H1 (cell line): ENCODE results near the gene B4GALNT3. TPM values are rescaled to one million over a fixed set of nuclear protein-coding genes. Genes with fewer than 3 reads are reported as not detected.

ENCODE experiments used
- CTCF ChIA-PET: fragments of 300-600 bp; sonication (Branson Sonifier 250); formaldehyde crosslinking; loops from one replicate; lab custom pipeline; 2021; ENCODE audit not compliant: partially characterized antibody; lab: Charles Lee
- POLR2A ChIA-PET: fragments of 300-600 bp; sonication (Branson Sonifier 250); formaldehyde crosslinking; loops from one replicate; lab custom pipeline; 2021; ENCODE audit warnings: inconsistent platforms; ENCODE audit not compliant: partially characterized antibody; lab: Charles Lee
- DNase-seq, 2 experiments: peaks; one replicate each; pipeline versions ENCODE4 v3.0.0 to v3.0.0-alpha.2; 2010 to 2022; ENCODE audit warnings: low spot score in 2 of 2, low read depth in 1 of 2, mixed read lengths in 1 of 2
- FAIRE-seq: peaks from 2 replicates; lab custom pipeline; 2011; peaks lifted over from hg19 to GRCh38; lab: Jason Lieb, UNC
- H2AFZ ChIP-seq: 2 replicates; pipeline ENCODE4 v1.8.1; 2012; ENCODE audit warnings: low read length, inconsistent platforms
- H2AK5ac ChIP-seq: 2 replicates; pipeline ENCODE4 v1.6.1; 2013; ENCODE audit warnings: low read depth, low read length
- H2BK120ac ChIP-seq: replicated peaks from 2 replicates; pipeline ENCODE3; 2013; ENCODE audit warnings: low read depth, low read length, inconsistent platforms
- H2BK12ac ChIP-seq: 2 replicates; pipeline ENCODE4 v1.6.1; 2013; ENCODE audit warnings: low read depth, low read length
- H2BK15ac ChIP-seq: 2 replicates; pipeline ENCODE4 v1.6.1; 2013; ENCODE audit warnings: low read length
- H2BK20ac ChIP-seq: 2 replicates; pipeline ENCODE4 v1.6.1; 2013; ENCODE audit warnings: low read length
- H2BK5ac ChIP-seq: 2 replicates; pipeline ENCODE4 v1.6.1; 2013; ENCODE audit warnings: low read depth, low read length
- H3K14ac ChIP-seq: 2 replicates; pipeline ENCODE4 v1.6.1; 2013; ENCODE audit warnings: inconsistent platforms; ENCODE audit not compliant: insufficient read length
- H3K18ac ChIP-seq: 2 replicates; pipeline ENCODE4 v1.6.1; 2013; ENCODE audit warnings: low read length; ENCODE audit errors: extremely low read depth
- H3K23ac ChIP-seq: 2 replicates; pipeline ENCODE4 v1.6.1; 2013; ENCODE audit warnings: inconsistent platforms; ENCODE audit not compliant: insufficient read length
- H3K23me2 ChIP-seq: 2 replicates; pipeline ENCODE4 v1.6.1; 2013; ENCODE audit warnings: low read depth, low read length
- H3K27ac ChIP-seq: 2 replicates; pipeline ENCODE4 v1.6.1; 2011; ENCODE audit warnings: low read depth, low read length, inconsistent platforms
- H3K27me3 ChIP-seq, 4 experiments: replicated peaks in 1 of 4; 1 replicate in 1 of 4; 2 replicates in 3 of 4; pipeline versions ENCODE4 v1.6.1 to v1.8.1; 2011 to 2013; ENCODE audit warnings: low read length in 3 of 4, mild to moderate bottlenecking in 3 of 4, inconsistent platforms in 2 of 4, mixed read lengths in 2 of 4, moderate library complexity in 1 of 4; ENCODE audit not compliant: control insufficient read depth in 3 of 4, insufficient read depth in 3 of 4; ENCODE audit errors: extremely low read depth in 1 of 4
- H3K36me3 ChIP-seq, 4 experiments: 2 replicates each; pipeline versions ENCODE4 v1.6.1 to v1.8.1; 2011 to 2013; ENCODE audit warnings: mild to moderate bottlenecking in 4 of 4, low read length in 3 of 4, moderate library complexity in 2 of 4, control low read depth in 1 of 4, inconsistent platforms in 1 of 4; ENCODE audit not compliant: insufficient read depth in 4 of 4, control insufficient read depth in 2 of 4
- H3K4ac ChIP-seq: replicated peaks from 2 replicates; pipeline ENCODE3; 2013; ENCODE audit warnings: low read length, low read depth, mixed read lengths, inconsistent platforms; ENCODE audit not compliant: insufficient read length
- H3K4me1 ChIP-seq, 4 experiments: replicated peaks in 1 of 4; 1 replicate in 1 of 4; 2 replicates in 3 of 4; pipeline versions ENCODE4 v1.6.1 to v1.8.1; 2011 to 2013; ENCODE audit warnings: low read length in 3 of 4, inconsistent platforms in 2 of 4, mixed read lengths in 1 of 4; ENCODE audit not compliant: insufficient read depth in 4 of 4, control insufficient read depth in 3 of 4
- H3K4me2 ChIP-seq, 2 experiments: 2 replicates each; pipeline versions ENCODE4 v1.6.1 to v1.8.1; 2011 to 2013; ENCODE audit warnings: low read depth in 2 of 2, low read length in 2 of 2, control low read depth in 1 of 2, inconsistent platforms in 1 of 2, mild to moderate bottlenecking in 1 of 2; ENCODE audit not compliant: insufficient read depth in 1 of 2
- H3K4me3 ChIP-seq, 4 experiments: fragments of 200-600, 300-600 bp in 1 of 4; sonication (generic), shearing (Covaris generic), sonication (Bioruptor Twin) in 1 of 4; 2 replicates each; pipeline versions ENCODE4 v1.5.1 to v1.8.1; 2011 to 2016; ENCODE audit warnings: low read length in 4 of 4, low read depth in 3 of 4, control low read depth in 2 of 4, inconsistent platforms in 2 of 4, mild to moderate bottlenecking in 2 of 4, mixed read lengths in 1 of 4, moderate library complexity in 1 of 4; ENCODE audit not compliant: insufficient read depth in 2 of 4; ENCODE audit errors: extremely low read depth in 1 of 4
- H3K56ac ChIP-seq: replicated peaks from 2 replicates; pipeline ENCODE3; 2013; ENCODE audit warnings: low read depth, mild to moderate bottlenecking, mixed read lengths, low read length, inconsistent platforms; ENCODE audit not compliant: insufficient read length
- H3K79me1 ChIP-seq: 2 replicates; pipeline ENCODE4 v1.6.1; 2013; ENCODE audit warnings: low read depth, low read length, control low read depth
- H3K79me2 ChIP-seq, 2 experiments: 2 replicates each; pipeline versions ENCODE4 v1.6.1 to v1.8.1; 2012 to 2013; ENCODE audit warnings: low read length in 2 of 2, mild to moderate bottlenecking in 2 of 2, inconsistent platforms in 1 of 2; ENCODE audit not compliant: insufficient read depth in 2 of 2, control insufficient read depth in 1 of 2
- H3K9ac ChIP-seq, 4 experiments: replicated peaks in 1 of 4; 1 replicate in 1 of 4; 2 replicates in 3 of 4; pipeline versions ENCODE4 v1.6.1 to v1.8.1; 2011 to 2013; ENCODE audit warnings: low read depth in 3 of 4, low read length in 3 of 4, control low read depth in 2 of 4, mild to moderate bottlenecking in 2 of 4, moderate library complexity in 2 of 4, inconsistent platforms in 1 of 4; ENCODE audit errors: extremely low read depth in 1 of 4
- H3K9me3 ChIP-seq, 2 experiments: 2 replicates each; pipeline versions ENCODE4 v1.6.1 to v1.8.1; 2012 to 2013; ENCODE audit warnings: mild to moderate bottlenecking in 2 of 2, moderate library complexity in 2 of 2, control low read depth in 1 of 2, inconsistent platforms in 1 of 2, low read depth in 1 of 2, low read length in 1 of 2, mixed read lengths in 1 of 2; ENCODE audit not compliant: insufficient read depth in 2 of 2
- H4K20me1 ChIP-seq, 2 experiments: replicated peaks in 1 of 2; 2 replicates each; pipeline versions ENCODE3 to v1.8.1; 2011 to 2013; ENCODE audit warnings: inconsistent platforms in 2 of 2, low read length in 2 of 2, mild to moderate bottlenecking in 1 of 2; ENCODE audit not compliant: insufficient read depth in 2 of 2, control insufficient read depth in 1 of 2
- H4K5ac ChIP-seq: 2 replicates; pipeline ENCODE4 v1.6.1; 2013; ENCODE audit warnings: low read length, low read depth, mixed read lengths, inconsistent platforms; ENCODE audit not compliant: insufficient read length
- H4K8ac ChIP-seq: 2 replicates; pipeline ENCODE4 v1.8.0; 2013; ENCODE audit warnings: mild to moderate bottlenecking, moderate library complexity, low read length, inconsistent platforms; ENCODE audit not compliant: insufficient read depth; ENCODE audit errors: extremely low read depth
- H4K91ac ChIP-seq: replicated peaks from 2 replicates; pipeline ENCODE3; 2013; ENCODE audit warnings: low read length, mixed read lengths, inconsistent platforms; ENCODE audit not compliant: insufficient read length
- KDM5A ChIP-seq: fragments of 200-600 bp; IDR thresholded peaks from 2 replicates; pipeline ENCODE4 v1.7.1; 2012; ENCODE audit warnings: mild to moderate bottlenecking, low read length, inconsistent platforms, mixed read lengths
- RFX5 ChIP-seq: IDR thresholded peaks from 2 replicates; pipeline ENCODE4 v1.6.1; 2011; ENCODE audit warnings: low read depth, low read length, improper control_type of control experiment, borderline replicate concordance
- RNF2 ChIP-seq: fragments of 200-900, 300-1000 bp; sonication (generic); IDR thresholded peaks from 2 replicates; pipeline ENCODE4 v1.7.1; 2016; ENCODE audit warnings: borderline replicate concordance, low read depth, mild to moderate bottlenecking, antibody characterized with exemption, low read length; ENCODE audit not compliant: poor library complexity, severe bottlenecking; ENCODE audit errors: missing control alignments
- WGBS, 2 experiments: shearing (Covaris generic) in 1 of 2; methylation state at CpG; one replicate each; pipeline versions ENCODE4 v1.1.6 to v1.1.7; 2013 to 2015; ENCODE audit warnings: low lambda C conversion rate in 2 of 2, mixed read lengths in 2 of 2, inconsistent platforms in 1 of 2, low coverage in 1 of 2, missing lambda C conversion rate in 1 of 2; ENCODE audit not compliant: insufficient replicate concordance in 2 of 2, insufficient coverage in 1 of 2, insufficient read length in 1 of 2; ENCODE audit errors: extremely low coverage in 1 of 2, missing lambda C conversion rate in 1 of 2; 5-methylcytosine and 5-hydroxymethylcytosine counted together
- polyA plus RNA-seq, 7 experiments: library from polyadenylated mRNA; depleted of rRNA in 3 of 7; stranded (reverse) in 5 of 7; unstranded in 2 of 7; fragments of >200 nt in 5 of 7; fragments of 200-250 nt in 2 of 7; gene quantifications; 1 replicate in 5 of 7; 2 replicates in 1 of 7; 4 replicates in 1 of 7; pipeline versions ENCODE4 v1.2.1 to v1.2.3, GENCODE V29; 2011 to 2013; ENCODE audit warnings: missing spikeins in 2 of 7, mixed read lengths in 2 of 7
- total RNA-seq: library from RNA; stranded (reverse); fragmentation: NEBNext Ultra II Directional; extraction: Animal tissue kit (Norgen Biotek cat#: 25700); gene quantifications from 2 replicates; pipeline ENCODE4 v1.2.1, GENCODE V29; 2021
- TF ChIP-seq, protein P1 (sequence below), 3 experiments: IDR thresholded peaks; 1 replicate in 2 of 3; 2 replicates in 1 of 3; pipeline versions ENCODE4 v1.5.1 to v1.6.1; 2011; ENCODE audit warnings: low read length in 3 of 3, mild to moderate bottlenecking in 3 of 3, inconsistent platforms in 2 of 3, low read depth in 1 of 3, moderate library complexity in 1 of 3; ENCODE audit not compliant: insufficient read depth in 1 of 3; ENCODE audit errors: control extremely low read depth in 1 of 3

The B4GALNT3 gene
- total and polyA plus RNA-seq, 2 of the 8 experiments (the other 6 are each of a cell fraction or from before 2014, with no cell fraction given), result 12.5 to 20.3 TPM

DNA sequence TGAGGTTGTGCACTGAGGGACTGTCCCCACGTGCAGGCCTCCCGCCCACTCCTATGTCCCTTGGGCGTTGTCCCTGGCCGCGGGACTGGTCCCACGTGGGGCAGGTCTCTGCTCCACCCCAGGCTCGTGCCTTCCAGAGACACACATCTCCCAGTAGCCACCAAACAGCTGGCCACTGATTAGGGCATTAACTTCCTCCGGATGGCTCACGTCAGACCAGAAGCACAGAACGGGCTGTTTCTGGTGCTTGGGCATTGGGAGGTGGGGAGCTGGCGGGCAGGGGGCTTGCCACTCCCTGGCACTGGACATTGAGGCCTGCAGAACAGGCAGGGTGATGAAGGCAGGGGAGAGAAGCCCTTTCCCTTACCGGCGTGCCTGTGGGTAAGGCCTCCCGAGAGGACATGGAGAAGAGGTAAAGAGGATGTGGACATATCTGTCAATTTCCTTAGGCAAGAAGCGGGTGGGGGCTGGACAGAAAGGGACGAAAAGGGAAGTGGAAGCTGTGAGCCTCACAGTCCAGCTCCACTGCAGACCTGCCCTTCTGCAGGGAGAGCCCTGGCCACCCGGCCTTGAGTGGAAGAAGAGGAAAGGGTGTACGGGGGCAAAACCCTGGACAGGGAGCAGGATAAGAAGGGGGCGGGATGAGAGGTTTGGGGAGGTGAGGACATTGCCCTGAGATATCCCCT lies 102.3 kb downstream of the B4GALNT3 start:
- no peak overlapping the region for H2BK15ac ChIP-seq
- H3K4me2 ChIP-seq, result no peak overlapping the region
- H2AK5ac ChIP-seq, result no peak overlapping the region
- WGBS, 2 experiments, result 90% methylated on average over 16 of the region's 19 CpGs; no CpG with 5 or more reads in 1 of the 2 experiments
- ChIA-PET CTCF (interaction anchor here (0.6 to 3.8 kb wide), 3 partner anchors 15 to 119 kb away, joined by 3 to 15 read pairs (median 3); no protein-coding TSS in a partner anchor), POLR2A (no interaction called here)
- no peaks in the 10 kb centered on the region for H3K9me3 ChIP-seq
- H3K18ac ChIP-seq, result no peak overlapping the region
- H3K23ac ChIP-seq, result no peak overlapping the region
- no peak overlapping the region for H2BK20ac ChIP-seq
- H3K79me2 ChIP-seq, result no peaks in the 10 kb centered on the region
- no peak for FAIRE-seq
- no peak overlapping the region for H3K14ac ChIP-seq
- H3K27ac ChIP-seq, result no peak overlapping the region
- no peaks in the 10 kb centered on the region for H3K36me3 ChIP-seq
- no peaks in the 10 kb centered on the region for H4K20me1 ChIP-seq
- H2BK120ac ChIP-seq, result no peak overlapping the region
- no peaks in the 10 kb centered on the region for H3K27me3 ChIP-seq
- no peak overlapping the region for H3K56ac ChIP-seq
- H2BK5ac ChIP-seq, result no peak overlapping the region
- H4K5ac ChIP-seq, result no peak overlapping the region
- H4K8ac ChIP-seq, result no peak overlapping the region
- no peaks in the 10 kb centered on the region for H3K79me1 ChIP-seq
- H2BK12ac ChIP-seq, result no peak overlapping the region
- H2AFZ ChIP-seq, result no peak overlapping the region
- no peaks in the 10 kb centered on the region for H3K23me2 ChIP-seq
- TF ChIP-seq, protein P1, sequence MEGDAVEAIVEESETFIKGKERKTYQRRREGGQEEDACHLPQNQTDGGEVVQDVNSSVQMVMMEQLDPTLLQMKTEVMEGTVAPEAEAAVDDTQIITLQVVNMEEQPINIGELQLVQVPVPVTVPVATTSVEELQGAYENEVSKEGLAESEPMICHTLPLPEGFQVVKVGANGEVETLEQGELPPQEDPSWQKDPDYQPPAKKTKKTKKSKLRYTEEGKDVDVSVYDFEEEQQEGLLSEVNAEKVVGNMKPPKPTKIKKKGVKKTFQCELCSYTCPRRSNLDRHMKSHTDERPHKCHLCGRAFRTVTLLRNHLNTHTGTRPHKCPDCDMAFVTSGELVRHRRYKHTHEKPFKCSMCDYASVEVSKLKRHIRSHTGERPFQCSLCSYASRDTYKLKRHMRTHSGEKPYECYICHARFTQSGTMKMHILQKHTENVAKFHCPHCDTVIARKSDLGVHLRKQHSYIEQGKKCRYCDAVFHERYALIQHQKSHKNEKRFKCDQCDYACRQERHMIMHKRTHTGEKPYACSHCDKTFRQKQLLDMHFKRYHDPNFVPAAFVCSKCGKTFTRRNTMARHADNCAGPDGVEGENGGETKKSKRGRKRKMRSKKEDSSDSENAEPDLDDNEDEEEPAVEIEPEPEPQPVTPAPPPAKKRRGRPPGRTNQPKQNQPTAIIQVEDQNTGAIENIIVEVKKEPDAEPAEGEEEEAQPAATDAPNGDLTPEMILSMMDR (IDR thresholded peaks at IDR 0.05; ENCODE audit: control extremely low read depth in 1 of 3, insufficient read depth in 1 of 3, low read depth in 1 of 3, low read length in 3 of 3), result no peak
- TF ChIP-seq RFX5, result no peak
- no peak for TF ChIP-seq KDM5A
- no peak for TF ChIP-seq RNF2
- no peak overlapping the region for H4K91ac ChIP-seq
- DNase-seq, result no peak
- no peak overlapping the region for H3K4ac ChIP-seq
- no peak overlapping the region for H3K4me3 ChIP-seq
- no peak overlapping the region for H3K9ac ChIP-seq
- H3K4me1 ChIP-seq, result no peaks in the 10 kb centered on the region
